Measurements from ENCODE around the gene RASGEF1C.
"Not testable (repeated sequence)": the region's sequence is repeated elsewhere in the genome, so short reads cannot be mapped to it uniquely, and the experiment has no call there.

RASGEF1C gene

DNA sequence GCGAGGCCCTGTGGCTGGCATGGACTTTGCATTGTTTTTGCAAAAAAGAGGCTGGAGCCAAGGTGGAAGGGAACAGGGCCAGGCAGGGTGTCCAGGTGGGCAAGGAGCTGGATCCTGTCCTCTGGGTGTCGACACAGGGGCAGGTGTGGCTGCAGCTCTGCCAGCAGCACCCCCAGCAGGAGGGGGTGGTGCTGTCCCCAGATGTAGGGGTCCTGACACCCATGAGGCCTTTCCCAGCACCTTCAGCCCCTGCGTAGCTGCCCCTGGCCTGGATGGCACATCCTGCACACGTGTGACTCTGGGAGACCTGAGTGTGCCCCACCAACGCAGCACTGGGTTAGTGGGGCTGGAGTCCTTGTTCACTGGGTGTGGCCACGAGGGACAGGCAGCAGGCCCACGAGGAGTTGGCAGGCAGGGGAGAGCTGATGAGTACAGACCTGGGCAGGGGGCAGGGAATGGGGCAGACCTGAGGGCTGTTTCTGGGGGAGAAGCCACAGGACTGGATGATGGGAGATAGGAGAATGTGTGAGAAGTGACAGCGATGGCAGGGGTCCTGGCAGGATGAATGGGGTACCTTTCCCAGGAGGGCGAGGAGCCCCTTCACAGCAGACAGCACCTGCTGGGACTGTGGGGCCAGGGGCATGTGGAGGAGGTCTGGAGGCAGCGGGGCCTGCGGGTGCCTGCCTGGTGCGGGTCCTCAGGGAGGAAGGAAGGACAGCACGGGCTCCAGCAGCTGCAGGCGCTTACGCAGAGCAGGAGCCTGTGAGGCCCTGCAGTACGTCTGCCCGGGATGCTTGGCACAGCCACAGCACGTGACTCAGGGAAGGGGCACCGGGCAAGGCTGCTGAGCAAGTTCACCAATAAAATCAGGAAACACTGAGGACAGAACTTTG is 3.6 kb upstream of the RASGEF1C start:
- H3K4me3 ChIP-seq (ENCODE audit: low read depth in 1 of 5, low read length in 5 of 5), result no peak overlapping the region
- H3K27ac ChIP-seq (ENCODE audit: low read depth, low read length), result no peak overlapping the region
- H3K9ac ChIP-seq (ENCODE audit: low read length in 5 of 5), result no peak overlapping the region
- peaks cover 22 to 40% (median 26%) of the 10 kb centered on the region in 5 donors for H3K27me3 ChIP-seq (ENCODE audit: control insufficient read depth in 5 of 5, insufficient read depth in 4 of 5, low read length in 5 of 5)
- H3K36me3 ChIP-seq (ENCODE audit: control insufficient read depth in 5 of 5, insufficient read depth in 5 of 5, low read length in 5 of 5), result no peaks in the 10 kb centered on the region
- H3K9me3 ChIP-seq (ENCODE audit: control insufficient read depth in 5 of 5, low read length in 5 of 5), result peaks cover 5 to 33% (median 21%) of the 10 kb centered on the region in 5 donors
- H3K4me1 ChIP-seq (ENCODE audit: control insufficient read depth in 5 of 5, insufficient read depth in 5 of 5, low read length in 5 of 5), result peaks cover 0 to 16% (median 10%) of the 10 kb centered on the region in 5 donors

DNA sequence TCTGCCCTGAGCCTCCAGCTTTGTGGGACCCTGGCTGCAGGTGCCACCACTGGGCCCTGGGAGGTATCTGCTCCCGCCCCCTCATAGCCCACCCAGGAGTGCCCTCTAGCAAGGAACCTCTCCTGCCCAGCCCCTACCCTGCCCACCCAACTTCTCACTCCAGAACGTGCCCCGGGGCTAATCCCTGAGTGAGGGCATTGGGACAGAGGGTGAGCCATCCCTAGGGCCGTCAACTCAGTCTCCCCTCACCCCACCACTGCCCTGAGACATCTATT is 2.7 kb upstream of the RASGEF1C start:
- Histone ChIP-seq H3K27ac (ENCODE audit: low read depth, low read length) (no peak overlapping the region), H3K27me3 (ENCODE audit: control insufficient read depth in 5 of 5, insufficient read depth in 4 of 5, low read length in 5 of 5) (peaks cover 22 to 45% (median 30%) of the 10 kb centered on the region in 5 donors), H3K9ac (ENCODE audit: low read length in 5 of 5) (no peak overlapping the region), H3K4me3 (ENCODE audit: low read depth in 1 of 5, low read length in 5 of 5) (no peak overlapping the region), H3K9me3 (ENCODE audit: control insufficient read depth in 5 of 5, low read length in 5 of 5) (peaks cover 3 to 29% (median 18%) of the 10 kb centered on the region in 5 donors), H3K36me3 (ENCODE audit: control insufficient read depth in 5 of 5, insufficient read depth in 5 of 5, low read length in 5 of 5) (no peaks in the 10 kb centered on the region), H3K4me1 (ENCODE audit: control insufficient read depth in 5 of 5, insufficient read depth in 5 of 5, low read length in 5 of 5) (peaks cover 0 to 16% (median 11%) of the 10 kb centered on the region in 5 donors)

DNA sequence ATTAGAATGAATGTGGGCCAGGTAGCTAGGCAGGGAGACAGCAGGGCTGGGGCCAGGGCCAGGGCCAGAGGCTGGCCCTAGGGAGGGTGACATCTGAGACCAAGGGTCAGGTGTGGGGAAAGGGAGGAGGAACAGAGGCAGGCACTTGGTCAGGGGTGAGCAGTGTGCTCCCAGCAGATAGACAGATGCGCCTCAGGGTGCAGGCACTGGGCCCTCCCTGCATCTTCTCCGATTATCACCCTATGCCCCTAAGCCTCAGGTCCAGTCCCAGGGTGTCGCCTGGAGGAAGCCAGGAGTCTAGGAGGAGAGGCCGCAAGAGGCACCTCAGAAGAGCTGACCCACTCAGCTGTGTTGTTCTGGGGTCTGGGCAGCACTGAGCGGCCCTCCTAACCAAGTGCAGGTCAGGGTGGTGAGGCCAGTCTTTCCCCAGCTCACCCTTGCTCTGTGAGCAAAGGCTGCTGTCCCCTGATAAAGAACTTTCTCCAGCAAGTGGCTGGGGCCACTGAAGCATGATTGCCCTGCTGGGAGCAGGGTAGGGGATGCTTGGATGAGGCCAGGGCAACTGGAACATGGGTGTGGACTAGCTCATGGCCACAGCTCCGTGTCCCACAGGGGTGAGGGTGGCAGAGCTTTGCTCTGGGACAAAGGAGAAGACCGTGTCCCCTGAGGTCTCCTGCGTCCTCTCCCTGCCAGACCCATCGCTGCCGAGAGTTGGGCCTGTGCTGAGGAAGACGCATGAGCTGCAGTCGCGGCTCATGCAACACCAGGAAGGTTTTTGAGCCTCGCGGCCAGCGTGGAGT is 2.1 kb upstream of the RASGEF1C start:
- peaks cover 0 to 24% (median 13%) of the 10 kb centered on the region in 5 donors for H3K9me3 ChIP-seq (ENCODE audit: control insufficient read depth in 5 of 5, low read length in 5 of 5)
- H3K4me1 ChIP-seq (ENCODE audit: control insufficient read depth in 5 of 5, insufficient read depth in 5 of 5, low read length in 5 of 5), result peaks cover 0 to 16% (median 11%) of the 10 kb centered on the region in 5 donors
- H3K27me3 ChIP-seq (ENCODE audit: control insufficient read depth in 5 of 5, insufficient read depth in 4 of 5, low read length in 5 of 5), result peaks cover 22 to 45% (median 30%) of the 10 kb centered on the region in 5 donors
- H3K9ac ChIP-seq (ENCODE audit: low read length in 5 of 5), result no peak overlapping the region
- no peaks in the 10 kb centered on the region for H3K36me3 ChIP-seq (ENCODE audit: control insufficient read depth in 5 of 5, insufficient read depth in 5 of 5, low read length in 5 of 5)
- H3K4me3 ChIP-seq (ENCODE audit: low read depth in 1 of 5, low read length in 5 of 5), result no peak overlapping the region
- no peak overlapping the region for H3K27ac ChIP-seq (ENCODE audit: low read depth, low read length)

DNA sequence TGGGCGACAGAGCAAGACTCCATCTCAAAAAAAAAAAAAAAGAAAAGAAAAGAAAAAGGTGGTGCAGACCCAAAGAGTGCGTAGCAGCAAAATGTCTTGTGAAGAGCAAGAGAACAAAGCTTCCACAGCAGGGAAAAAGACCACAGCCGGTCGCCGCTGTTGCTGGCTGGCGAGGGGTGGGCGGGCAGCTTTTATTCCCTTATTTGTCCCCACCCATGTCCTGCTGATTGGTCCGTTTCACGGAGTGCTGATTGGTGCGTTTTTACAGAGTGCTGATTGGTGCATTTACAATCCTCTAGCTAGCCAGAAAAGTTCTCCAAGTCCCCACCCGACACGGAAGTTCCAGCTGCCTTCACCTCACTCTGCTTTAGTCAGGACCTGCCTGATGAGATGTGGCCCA is 1.1 kb upstream of the RASGEF1C start:
- not testable (repeated sequence) for H3K27ac ChIP-seq (ENCODE audit: low read depth, low read length); H3K4me3 ChIP-seq (ENCODE audit: low read depth in 1 of 5, low read length in 5 of 5); H3K36me3 ChIP-seq (ENCODE audit: control insufficient read depth in 5 of 5, insufficient read depth in 5 of 5, low read length in 5 of 5); H3K9ac ChIP-seq (ENCODE audit: low read length in 5 of 5)
- H3K4me1 ChIP-seq (ENCODE audit: control insufficient read depth in 5 of 5, insufficient read depth in 5 of 5, low read length in 5 of 5), result peaks cover 0 to 16% (median 11%) of the 10 kb centered on the region in 5 donors
- peaks cover 0 to 13% (median 2%) of the 10 kb centered on the region in 5 donors for H3K9me3 ChIP-seq (ENCODE audit: control insufficient read depth in 5 of 5, low read length in 5 of 5)
- H3K27me3 ChIP-seq (ENCODE audit: control insufficient read depth in 5 of 5, insufficient read depth in 4 of 5, low read length in 5 of 5), result peaks cover 22 to 45% (median 30%) of the 10 kb centered on the region in 5 donors

DNA sequence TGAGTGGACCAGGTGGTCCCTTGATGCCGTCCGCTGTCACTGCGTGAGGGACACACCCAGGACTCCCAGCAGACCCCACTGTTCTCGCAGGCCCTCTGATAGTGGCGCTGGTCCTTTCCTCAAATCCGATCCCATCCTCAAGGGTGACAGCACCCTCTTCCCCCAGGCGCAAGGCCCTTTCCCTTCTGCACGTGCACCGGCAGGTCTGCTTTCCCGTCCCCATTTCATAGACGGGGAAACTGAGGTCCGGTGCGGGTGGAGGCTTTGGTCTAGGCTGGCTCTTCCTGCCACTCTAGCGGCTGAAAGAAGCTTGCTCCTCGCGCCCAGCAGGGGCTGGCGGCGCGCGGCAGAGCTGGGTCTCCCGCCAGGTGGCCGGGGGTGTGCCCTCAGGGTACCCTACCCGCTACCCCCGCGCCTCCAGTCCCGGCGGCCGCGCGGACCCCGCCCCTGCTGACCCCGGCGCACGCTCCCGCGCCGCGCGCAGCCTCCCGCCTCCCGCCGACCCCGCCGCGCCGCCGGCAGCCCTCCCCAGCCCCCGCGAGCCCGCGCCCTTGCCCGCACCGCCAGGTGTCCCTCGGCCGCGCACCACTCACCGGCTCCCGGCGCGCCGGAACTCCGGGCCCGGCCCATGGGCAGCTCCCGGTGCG is 453 bp downstream of the RASGEF1C start:
- Histone ChIP-seq H3K36me3 (ENCODE audit: control insufficient read depth in 5 of 5, insufficient read depth in 5 of 5, low read length in 5 of 5) (no peaks in the 10 kb centered on the region), H3K4me1 (ENCODE audit: control insufficient read depth in 5 of 5, insufficient read depth in 5 of 5, low read length in 5 of 5) (peaks cover 0 to 16% (median 11%) of the 10 kb centered on the region in 5 donors), H3K27me3 (ENCODE audit: control insufficient read depth in 5 of 5, insufficient read depth in 4 of 5, low read length in 5 of 5) (peaks cover 22 to 40% (median 30%) of the 10 kb centered on the region in 5 donors), H3K9me3 (ENCODE audit: control insufficient read depth in 5 of 5, low read length in 5 of 5) (peaks cover 0 to 3% (median 0%) of the 10 kb centered on the region in 5 donors), H3K4me3 (ENCODE audit: low read depth in 1 of 5, low read length in 5 of 5) (peak overlapping the region; percentile 23 to 55 (median 51)), H3K27ac (ENCODE audit: low read depth, low read length) (no peak overlapping the region), H3K9ac (ENCODE audit: low read length in 5 of 5) (peak overlapping the region in 1 of 5 donors; percentile 46)

DNA sequence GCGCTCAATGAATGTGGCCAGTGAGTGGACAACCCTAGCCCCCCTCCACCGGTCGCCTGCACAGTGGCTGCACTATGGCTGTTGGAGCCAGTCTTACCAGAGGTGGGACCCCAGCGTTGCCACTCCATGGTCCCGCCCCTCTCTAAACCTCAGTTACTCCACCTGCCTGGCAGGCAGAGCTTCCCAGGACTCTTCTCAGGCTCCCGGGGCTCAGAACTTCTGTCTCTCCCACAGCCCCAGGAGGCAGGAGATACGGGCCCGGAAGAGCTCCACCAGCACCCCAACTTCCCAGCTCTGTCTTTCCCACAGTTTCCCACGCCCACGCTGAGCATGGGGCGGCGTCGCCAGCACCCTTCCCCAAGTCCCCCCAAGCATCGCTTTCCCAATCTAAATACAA is 975 bp downstream of the RASGEF1C start:
- Histone ChIP-seq H3K9ac (ENCODE audit: low read length in 5 of 5) (peak overlapping the region in 1 of 5 donors; percentile 46), H3K27me3 (ENCODE audit: control insufficient read depth in 5 of 5, insufficient read depth in 4 of 5, low read length in 5 of 5) (peaks cover 22 to 45% (median 30%) of the 10 kb centered on the region in 5 donors), H3K4me1 (ENCODE audit: control insufficient read depth in 5 of 5, insufficient read depth in 5 of 5, low read length in 5 of 5) (peaks cover 0 to 16% (median 11%) of the 10 kb centered on the region in 5 donors), H3K27ac (ENCODE audit: low read depth, low read length) (no peak overlapping the region), H3K4me3 (ENCODE audit: low read depth in 1 of 5, low read length in 5 of 5) (peak overlapping the region in 3 of 5 donors; percentile 51 to 55 (median 51)), H3K36me3 (ENCODE audit: control insufficient read depth in 5 of 5, insufficient read depth in 5 of 5, low read length in 5 of 5) (no peaks in the 10 kb centered on the region), H3K9me3 (ENCODE audit: control insufficient read depth in 5 of 5, low read length in 5 of 5) (no peaks in the 10 kb centered on the region)

DNA sequence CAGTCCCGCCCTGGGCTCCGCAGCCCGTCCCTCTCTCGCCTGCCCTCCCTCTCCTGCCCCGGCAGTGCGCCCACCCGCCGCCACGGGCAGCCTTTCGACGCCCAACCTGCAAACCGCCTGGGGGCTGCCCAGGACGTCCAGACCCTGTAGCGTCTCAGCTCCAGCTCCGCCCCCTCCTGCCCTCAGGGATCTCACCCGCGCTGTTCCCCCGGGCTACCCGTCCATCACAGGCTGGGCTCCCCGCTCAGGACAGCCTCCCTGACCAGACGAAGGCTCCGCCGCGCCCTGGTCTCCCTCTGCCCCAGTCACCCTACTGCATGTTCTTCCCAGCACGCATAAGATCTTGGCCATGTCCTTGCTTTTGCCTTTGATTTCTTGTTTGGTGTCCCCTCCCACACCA is 1.4 kb downstream of the RASGEF1C start:
- peaks cover 22 to 43% (median 29%) of the 10 kb centered on the region in 5 donors for H3K27me3 ChIP-seq (ENCODE audit: control insufficient read depth in 5 of 5, insufficient read depth in 4 of 5, low read length in 5 of 5)
- H3K9me3 ChIP-seq (ENCODE audit: control insufficient read depth in 5 of 5, low read length in 5 of 5), result no peaks in the 10 kb centered on the region
- no peaks in the 10 kb centered on the region for H3K36me3 ChIP-seq (ENCODE audit: control insufficient read depth in 5 of 5, insufficient read depth in 5 of 5, low read length in 5 of 5)
- H3K4me3 ChIP-seq (ENCODE audit: low read depth in 1 of 5, low read length in 5 of 5), result no peak overlapping the region
- H3K4me1 ChIP-seq (ENCODE audit: control insufficient read depth in 5 of 5, insufficient read depth in 5 of 5, low read length in 5 of 5), result peaks cover 0 to 14% (median 11%) of the 10 kb centered on the region in 5 donors
- H3K9ac ChIP-seq (ENCODE audit: low read length in 5 of 5), result no peak overlapping the region
- H3K27ac ChIP-seq (ENCODE audit: low read depth, low read length), result no peak overlapping the region

DNA sequence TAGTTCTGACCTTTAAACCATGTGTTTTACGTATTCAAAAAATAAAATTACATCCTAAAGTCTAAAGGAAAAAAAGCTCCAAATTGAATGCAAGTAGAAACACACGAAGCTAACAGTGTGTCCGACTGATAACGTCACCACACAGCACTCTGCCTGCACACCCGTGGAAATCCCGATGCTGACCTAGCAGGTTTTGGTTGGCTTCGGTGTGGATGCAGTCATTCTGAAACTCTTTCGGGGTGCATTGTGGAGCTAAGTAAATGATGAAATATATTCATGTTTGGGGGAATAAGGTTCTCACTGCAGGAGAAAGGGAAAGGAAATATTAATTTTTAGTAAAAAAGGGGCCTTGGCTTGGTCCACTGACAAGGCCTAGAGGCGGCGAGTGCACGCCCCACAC is 2.0 kb downstream of the RASGEF1C start:
- Histone ChIP-seq H3K27me3 (ENCODE audit: control insufficient read depth in 5 of 5, insufficient read depth in 4 of 5, low read length in 5 of 5) (peaks cover 17 to 37% (median 25%) of the 10 kb centered on the region in 5 donors), H3K27ac (ENCODE audit: low read depth, low read length) (no peak overlapping the region), H3K9ac (ENCODE audit: low read length in 5 of 5) (no peak overlapping the region), H3K36me3 (ENCODE audit: control insufficient read depth in 5 of 5, insufficient read depth in 5 of 5, low read length in 5 of 5) (no peaks in the 10 kb centered on the region), H3K9me3 (ENCODE audit: control insufficient read depth in 5 of 5, low read length in 5 of 5) (no peaks in the 10 kb centered on the region), H3K4me3 (ENCODE audit: low read depth in 1 of 5, low read length in 5 of 5) (no peak overlapping the region), H3K4me1 (ENCODE audit: control insufficient read depth in 5 of 5, insufficient read depth in 5 of 5, low read length in 5 of 5) (peaks cover 0 to 13% (median 11%) of the 10 kb centered on the region in 5 donors)

DNA sequence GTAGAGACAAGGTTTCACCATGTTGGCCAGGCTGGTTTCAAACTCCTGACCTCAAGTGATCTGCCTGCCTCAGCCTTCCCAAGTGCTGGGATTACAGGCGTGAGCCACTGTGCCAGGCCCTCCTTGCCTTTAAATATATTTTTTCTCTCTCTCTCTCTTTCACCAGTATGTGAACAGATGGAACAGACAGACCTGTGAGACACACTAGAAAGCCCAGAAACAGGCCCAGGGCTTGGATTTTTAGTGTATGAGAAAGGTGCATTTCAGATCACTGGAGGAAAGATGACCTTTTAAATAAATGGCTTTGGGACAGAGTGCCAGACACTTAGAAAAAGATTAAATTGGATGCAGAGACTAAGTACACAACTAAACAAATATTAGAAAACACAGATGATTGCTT is 3.1 kb downstream of the RASGEF1C start:
- no peak overlapping the region for H3K9ac ChIP-seq (ENCODE audit: low read length in 5 of 5)
- no peaks in the 10 kb centered on the region for H3K36me3 ChIP-seq (ENCODE audit: control insufficient read depth in 5 of 5, insufficient read depth in 5 of 5, low read length in 5 of 5)
- H3K27me3 ChIP-seq (ENCODE audit: control insufficient read depth in 5 of 5, insufficient read depth in 4 of 5, low read length in 5 of 5), result peaks cover 14 to 31% (median 18%) of the 10 kb centered on the region in 5 donors
- H3K27ac ChIP-seq (ENCODE audit: low read depth, low read length), result no peak overlapping the region
- peaks cover 0 to 13% (median 11%) of the 10 kb centered on the region in 5 donors for H3K4me1 ChIP-seq (ENCODE audit: control insufficient read depth in 5 of 5, insufficient read depth in 5 of 5, low read length in 5 of 5)
- H3K4me3 ChIP-seq (ENCODE audit: low read depth in 1 of 5, low read length in 5 of 5), result no peak overlapping the region
- H3K9me3 ChIP-seq (ENCODE audit: control insufficient read depth in 5 of 5, low read length in 5 of 5), result no peaks in the 10 kb centered on the region

All from subcutaneous abdominal adipose tissue (tissue), 5 donors.